HepG2 (cell line): ENCODE data around the gene DPF1. TPM values are rescaled to one million over a fixed set of nuclear protein-coding genes. Genes with fewer than 3 reads are reported as not detected.

Source experiments
- EZH2 ChIP-seq: conservative IDR thresholded peaks from 2 replicates; pipeline ENCODE4 v1.6.1; 2012; ENCODE audit warnings: mild to moderate bottlenecking, low read depth, low read length, moderate library complexity
- KDM1A ChIP-seq: IDR thresholded peaks from 2 replicates; pipeline ENCODE4 v1.6.1; 2016; ENCODE audit warnings: missing compliant biosample characterization
- POLR2G ChIP-seq: fragments of 200-400 bp; formaldehyde crosslinking; IDR thresholded peaks from 2 replicates; pipeline ENCODE4 v1.6.1; 2018; ENCODE audit warnings: mild to moderate bottlenecking, low read depth, low read length, moderate library complexity
- RBFOX2 ChIP-seq: fragments of 200-400 bp; formaldehyde crosslinking; IDR thresholded peaks from 2 replicates; pipeline ENCODE4 v1.6.1; 2017; ENCODE audit warnings: low read depth, mild to moderate bottlenecking, low read length
- RBM39 ChIP-seq: fragments of 200-400 bp; formaldehyde crosslinking; IDR thresholded peaks from one replicate; pipeline ENCODE4 v1.6.1; 2018; ENCODE audit warnings: antibody characterized with exemption, mild to moderate bottlenecking, low read depth, low read length; ENCODE audit not compliant: poor library complexity, severe bottlenecking
- REL ChIP-seq: sonication (generic); formaldehyde crosslinking; conservative IDR thresholded peaks from 2 replicates; pipeline ENCODE4 v1.8.0; 2022; ENCODE audit warnings: mild to moderate bottlenecking, missing genetic modification reagents, moderate library complexity
- ZNF160 ChIP-seq: sonication (generic); formaldehyde crosslinking; IDR thresholded peaks from 2 replicates; pipeline ENCODE4 v1.8.0; 2022; ENCODE audit warnings: mild to moderate bottlenecking, inconsistent platforms, missing genetic modification reagents
- ZNF652 ChIP-seq: IDR thresholded peaks from 2 replicates; pipeline ENCODE4 v1.6.1; 2016; ENCODE audit warnings: low read depth, borderline replicate concordance
- ZNF75D ChIP-seq: sonication (generic); formaldehyde crosslinking; IDR thresholded peaks from 2 replicates; pipeline ENCODE4 v1.8.1; 2023; ENCODE audit warnings: missing genetic modification reagents, mild to moderate bottlenecking, borderline replicate concordance
- ZNF776 ChIP-seq: sonication (generic); formaldehyde crosslinking; IDR thresholded peaks from 2 replicates; pipeline ENCODE4 v1.4.0; 2020; ENCODE audit warnings: mild to moderate bottlenecking, missing genetic modification reagents
- polyA plus RNA-seq, 8 experiments: library from polyadenylated mRNA; depleted of rRNA in 3 of 8; stranded (reverse) in 7 of 8; unstranded in 1 of 8; fragments of >200 nt; fragmentation: Illumina TruSeq in 4 of 8; extraction: Trizol in 4 of 8; gene quantifications; 2 replicates each; pipeline versions ENCODE4 v1.2.1 to v1.2.3, GENCODE V29; 2011 to 2016; ENCODE audit warnings: low read depth in 4 of 8, missing spikeins in 1 of 8, mixed read lengths in 1 of 8; ENCODE audit not compliant: insufficient read depth in 1 of 8
- total RNA-seq, 5 experiments: library from RNA; depleted of rRNA; stranded (reverse); fragments of >200 nt; fragmentation: Illumina TruSeq; extraction: Trizol; gene quantifications; 2 replicates each; pipeline ENCODE4 v1.2.3, GENCODE V29; 2016; ENCODE audit warnings: low read depth in 1 of 5
- TF ChIP-seq, protein P1 (sequence below): IDR thresholded peaks from 2 replicates; pipeline ENCODE4 v1.6.1; 2016; ENCODE audit warnings: low read depth, control low read depth
- TF ChIP-seq, protein P2 (sequence below): sonication (generic); formaldehyde crosslinking; IDR thresholded peaks from 2 replicates; pipeline ENCODE4 v1.4.0; 2020; ENCODE audit warnings: missing genetic modification reagents, borderline replicate concordance
- TF ChIP-seq, protein P3 (sequence below): IDR thresholded peaks from 2 replicates; pipeline ENCODE4 v1.4.0; 2020; ENCODE audit warnings: mild to moderate bottlenecking, missing genetic modification reagents
- TF ChIP-seq, protein P4 (sequence below): IDR thresholded peaks from 2 replicates; pipeline ENCODE4 v1.6.1; 2016; ENCODE audit warnings: low read depth, missing genetic modification reagents, missing compliant biosample characterization

Gene DPF1
- total and polyA plus RNA-seq, 2 of the 13 experiments (the other 11 are each of a cell fraction or from before 2014, with no cell fraction given) = 1.0 to 3.2 TPM

DNA sequence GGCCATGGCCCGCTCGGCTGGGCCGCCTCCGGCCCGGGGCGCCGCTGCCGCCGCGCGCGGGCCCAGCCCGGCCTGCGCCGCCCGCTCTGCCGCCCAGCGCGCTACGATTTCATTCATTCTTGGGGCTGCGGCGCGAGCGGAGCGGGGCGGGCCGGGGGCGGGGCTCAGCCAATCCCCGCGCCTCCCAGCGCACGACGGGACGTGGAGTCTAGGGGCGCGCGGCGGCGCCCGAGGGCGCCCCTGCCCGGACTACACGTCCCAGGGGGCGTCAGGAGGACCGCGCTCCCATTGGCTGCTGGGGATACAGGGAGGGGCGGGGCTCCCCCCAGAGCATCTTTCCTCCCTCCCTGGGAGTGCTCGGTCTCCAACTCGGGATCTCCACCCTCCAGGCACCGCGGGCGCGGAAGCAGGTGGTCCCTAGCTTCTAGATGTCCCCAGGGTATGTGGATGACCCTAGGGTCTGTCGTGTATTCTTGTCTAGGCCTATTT, 5.6 kb upstream of the DPF1 start (continued):
- TF ChIP-seq RBFOX2 = no peak
- TF ChIP-seq, protein P1, sequence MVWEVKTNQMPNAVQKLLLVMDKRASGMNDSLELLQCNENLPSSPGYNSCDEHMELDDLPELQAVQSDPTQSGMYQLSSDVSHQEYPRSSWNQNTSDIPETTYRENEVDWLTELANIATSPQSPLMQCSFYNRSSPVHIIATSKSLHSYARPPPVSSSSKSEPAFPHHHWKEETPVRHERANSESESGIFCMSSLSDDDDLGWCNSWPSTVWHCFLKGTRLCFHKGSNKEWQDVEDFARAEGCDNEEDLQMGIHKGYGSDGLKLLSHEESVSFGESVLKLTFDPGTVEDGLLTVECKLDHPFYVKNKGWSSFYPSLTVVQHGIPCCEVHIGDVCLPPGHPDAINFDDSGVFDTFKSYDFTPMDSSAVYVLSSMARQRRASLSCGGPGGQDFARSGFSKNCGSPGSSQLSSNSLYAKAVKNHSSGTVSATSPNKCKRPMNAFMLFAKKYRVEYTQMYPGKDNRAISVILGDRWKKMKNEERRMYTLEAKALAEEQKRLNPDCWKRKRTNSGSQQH = peak; percentile 58; the same call in 1 of the 2 replicates
- TF ChIP-seq RBM39 = no peak
- TF ChIP-seq, protein P2, sequence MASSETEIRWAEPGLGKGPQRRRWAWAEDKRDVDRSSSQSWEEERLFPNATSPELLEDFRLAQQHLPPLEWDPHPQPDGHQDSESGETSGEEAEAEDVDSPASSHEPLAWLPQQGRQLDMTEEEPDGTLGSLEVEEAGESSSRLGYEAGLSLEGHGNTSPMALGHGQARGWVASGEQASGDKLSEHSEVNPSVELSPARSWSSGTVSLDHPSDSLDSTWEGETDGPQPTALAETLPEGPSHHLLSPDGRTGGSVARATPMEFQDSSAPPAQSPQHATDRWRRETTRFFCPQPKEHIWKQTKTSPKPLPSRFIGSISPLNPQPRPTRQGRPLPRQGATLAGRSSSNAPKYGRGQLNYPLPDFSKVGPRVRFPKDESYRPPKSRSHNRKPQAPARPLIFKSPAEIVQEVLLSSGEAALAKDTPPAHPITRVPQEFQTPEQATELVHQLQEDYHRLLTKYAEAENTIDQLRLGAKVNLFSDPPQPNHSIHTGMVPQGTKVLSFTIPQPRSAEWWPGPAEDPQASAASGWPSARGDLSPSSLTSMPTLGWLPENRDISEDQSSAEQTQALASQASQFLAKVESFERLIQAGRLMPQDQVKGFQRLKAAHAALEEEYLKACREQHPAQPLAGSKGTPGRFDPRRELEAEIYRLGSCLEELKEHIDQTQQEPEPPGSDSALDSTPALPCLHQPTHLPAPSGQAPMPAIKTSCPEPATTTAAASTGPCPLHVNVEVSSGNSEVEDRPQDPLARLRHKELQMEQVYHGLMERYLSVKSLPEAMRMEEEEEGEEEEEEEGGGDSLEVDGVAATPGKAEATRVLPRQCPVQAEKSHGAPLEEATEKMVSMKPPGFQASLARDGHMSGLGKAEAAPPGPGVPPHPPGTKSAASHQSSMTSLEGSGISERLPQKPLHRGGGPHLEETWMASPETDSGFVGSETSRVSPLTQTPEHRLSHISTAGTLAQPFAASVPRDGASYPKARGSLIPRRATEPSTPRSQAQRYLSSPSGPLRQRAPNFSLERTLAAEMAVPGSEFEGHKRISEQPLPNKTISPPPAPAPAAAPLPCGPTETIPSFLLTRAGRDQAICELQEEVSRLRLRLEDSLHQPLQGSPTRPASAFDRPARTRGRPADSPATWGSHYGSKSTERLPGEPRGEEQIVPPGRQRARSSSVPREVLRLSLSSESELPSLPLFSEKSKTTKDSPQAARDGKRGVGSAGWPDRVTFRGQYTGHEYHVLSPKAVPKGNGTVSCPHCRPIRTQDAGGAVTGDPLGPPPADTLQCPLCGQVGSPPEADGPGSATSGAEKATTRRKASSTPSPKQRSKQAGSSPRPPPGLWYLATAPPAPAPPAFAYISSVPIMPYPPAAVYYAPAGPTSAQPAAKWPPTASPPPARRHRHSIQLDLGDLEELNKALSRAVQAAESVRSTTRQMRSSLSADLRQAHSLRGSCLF (CRISPR knock-in tag) = no peak
- TF ChIP-seq KDM1A (CRISPR knock-in tag) = peak; percentile 98
- no peak for TF ChIP-seq ZNF652
- TF ChIP-seq ZNF160 = no peak
- TF ChIP-seq ZNF776 (CRISPR knock-in tag) = no peak
- TF ChIP-seq, protein P3, sequence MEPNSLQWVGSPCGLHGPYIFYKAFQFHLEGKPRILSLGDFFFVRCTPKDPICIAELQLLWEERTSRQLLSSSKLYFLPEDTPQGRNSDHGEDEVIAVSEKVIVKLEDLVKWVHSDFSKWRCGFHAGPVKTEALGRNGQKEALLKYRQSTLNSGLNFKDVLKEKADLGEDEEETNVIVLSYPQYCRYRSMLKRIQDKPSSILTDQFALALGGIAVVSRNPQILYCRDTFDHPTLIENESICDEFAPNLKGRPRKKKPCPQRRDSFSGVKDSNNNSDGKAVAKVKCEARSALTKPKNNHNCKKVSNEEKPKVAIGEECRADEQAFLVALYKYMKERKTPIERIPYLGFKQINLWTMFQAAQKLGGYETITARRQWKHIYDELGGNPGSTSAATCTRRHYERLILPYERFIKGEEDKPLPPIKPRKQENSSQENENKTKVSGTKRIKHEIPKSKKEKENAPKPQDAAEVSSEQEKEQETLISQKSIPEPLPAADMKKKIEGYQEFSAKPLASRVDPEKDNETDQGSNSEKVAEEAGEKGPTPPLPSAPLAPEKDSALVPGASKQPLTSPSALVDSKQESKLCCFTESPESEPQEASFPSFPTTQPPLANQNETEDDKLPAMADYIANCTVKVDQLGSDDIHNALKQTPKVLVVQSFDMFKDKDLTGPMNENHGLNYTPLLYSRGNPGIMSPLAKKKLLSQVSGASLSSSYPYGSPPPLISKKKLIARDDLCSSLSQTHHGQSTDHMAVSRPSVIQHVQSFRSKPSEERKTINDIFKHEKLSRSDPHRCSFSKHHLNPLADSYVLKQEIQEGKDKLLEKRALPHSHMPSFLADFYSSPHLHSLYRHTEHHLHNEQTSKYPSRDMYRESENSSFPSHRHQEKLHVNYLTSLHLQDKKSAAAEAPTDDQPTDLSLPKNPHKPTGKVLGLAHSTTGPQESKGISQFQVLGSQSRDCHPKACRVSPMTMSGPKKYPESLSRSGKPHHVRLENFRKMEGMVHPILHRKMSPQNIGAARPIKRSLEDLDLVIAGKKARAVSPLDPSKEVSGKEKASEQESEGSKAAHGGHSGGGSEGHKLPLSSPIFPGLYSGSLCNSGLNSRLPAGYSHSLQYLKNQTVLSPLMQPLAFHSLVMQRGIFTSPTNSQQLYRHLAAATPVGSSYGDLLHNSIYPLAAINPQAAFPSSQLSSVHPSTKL (CRISPR knock-in tag) = no peak
- TF ChIP-seq EZH2 = no peak
- TF ChIP-seq, protein P4, sequence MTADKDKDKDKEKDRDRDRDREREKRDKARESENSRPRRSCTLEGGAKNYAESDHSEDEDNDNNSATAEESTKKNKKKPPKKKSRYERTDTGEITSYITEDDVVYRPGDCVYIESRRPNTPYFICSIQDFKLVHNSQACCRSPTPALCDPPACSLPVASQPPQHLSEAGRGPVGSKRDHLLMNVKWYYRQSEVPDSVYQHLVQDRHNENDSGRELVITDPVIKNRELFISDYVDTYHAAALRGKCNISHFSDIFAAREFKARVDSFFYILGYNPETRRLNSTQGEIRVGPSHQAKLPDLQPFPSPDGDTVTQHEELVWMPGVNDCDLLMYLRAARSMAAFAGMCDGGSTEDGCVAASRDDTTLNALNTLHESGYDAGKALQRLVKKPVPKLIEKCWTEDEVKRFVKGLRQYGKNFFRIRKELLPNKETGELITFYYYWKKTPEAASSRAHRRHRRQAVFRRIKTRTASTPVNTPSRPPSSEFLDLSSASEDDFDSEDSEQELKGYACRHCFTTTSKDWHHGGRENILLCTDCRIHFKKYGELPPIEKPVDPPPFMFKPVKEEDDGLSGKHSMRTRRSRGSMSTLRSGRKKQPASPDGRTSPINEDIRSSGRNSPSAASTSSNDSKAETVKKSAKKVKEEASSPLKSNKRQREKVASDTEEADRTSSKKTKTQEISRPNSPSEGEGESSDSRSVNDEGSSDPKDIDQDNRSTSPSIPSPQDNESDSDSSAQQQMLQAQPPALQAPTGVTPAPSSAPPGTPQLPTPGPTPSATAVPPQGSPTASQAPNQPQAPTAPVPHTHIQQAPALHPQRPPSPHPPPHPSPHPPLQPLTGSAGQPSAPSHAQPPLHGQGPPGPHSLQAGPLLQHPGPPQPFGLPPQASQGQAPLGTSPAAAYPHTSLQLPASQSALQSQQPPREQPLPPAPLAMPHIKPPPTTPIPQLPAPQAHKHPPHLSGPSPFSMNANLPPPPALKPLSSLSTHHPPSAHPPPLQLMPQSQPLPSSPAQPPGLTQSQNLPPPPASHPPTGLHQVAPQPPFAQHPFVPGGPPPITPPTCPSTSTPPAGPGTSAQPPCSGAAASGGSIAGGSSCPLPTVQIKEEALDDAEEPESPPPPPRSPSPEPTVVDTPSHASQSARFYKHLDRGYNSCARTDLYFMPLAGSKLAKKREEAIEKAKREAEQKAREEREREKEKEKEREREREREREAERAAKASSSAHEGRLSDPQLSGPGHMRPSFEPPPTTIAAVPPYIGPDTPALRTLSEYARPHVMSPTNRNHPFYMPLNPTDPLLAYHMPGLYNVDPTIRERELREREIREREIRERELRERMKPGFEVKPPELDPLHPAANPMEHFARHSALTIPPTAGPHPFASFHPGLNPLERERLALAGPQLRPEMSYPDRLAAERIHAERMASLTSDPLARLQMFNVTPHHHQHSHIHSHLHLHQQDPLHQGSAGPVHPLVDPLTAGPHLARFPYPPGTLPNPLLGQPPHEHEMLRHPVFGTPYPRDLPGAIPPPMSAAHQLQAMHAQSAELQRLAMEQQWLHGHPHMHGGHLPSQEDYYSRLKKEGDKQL (CRISPR knock-in tag) = no peak
- TF ChIP-seq REL (CRISPR knock-in tag) = no peak
- no peak for TF ChIP-seq ZNF75D
- TF ChIP-seq POLR2G = no peak
